GM23338 (cell line): Measurements from ENCODE around the gene GPR152. TPM values are rescaled to one million over a fixed set of nuclear protein-coding genes. Genes with fewer than 3 reads are reported as not detected.

Experiments
- ATAC-seq: fragments of 200-7000 bp; cut with Tn5 transposase; 3 replicates; pipeline ENCODE4 v1.9.1; 2020
- DNase-seq: peaks from one replicate; pipeline ENCODE4 v3.0.0-alpha.2; 2015; ENCODE audit warnings: low spot score
- H2AFZ ChIP-seq: fragments of 200-600 bp; sonication (generic); 2 replicates; pipeline ENCODE4 v1.8.0; 2016; ENCODE audit warnings: antibody characterized with exemption, mild to moderate bottlenecking, moderate library complexity
- H3F3A ChIP-seq: fragments of 200-600 bp; sonication (generic); replicated peaks from 2 replicates; pipeline ENCODE4 v1.8.0; 2017; ENCODE audit warnings: antibody characterized with exemption, mixed run types, low read depth
- H3K27ac ChIP-seq: fragments of 200-600 bp; sonication (generic); 2 replicates; pipeline ENCODE4 v1.6.1; 2016; ENCODE audit warnings: low read depth
- H3K27me3 ChIP-seq: fragments of 200-600 bp; sonication (generic); 2 replicates; pipeline ENCODE4 v1.8.0; 2016; ENCODE audit warnings: mild to moderate bottlenecking, mixed run types, moderate library complexity; ENCODE audit not compliant: insufficient read depth
- H3K36me3 ChIP-seq: fragments of 200-600 bp; sonication (generic); 2 replicates; pipeline ENCODE4 v1.8.0; 2016; ENCODE audit warnings: mild to moderate bottlenecking; ENCODE audit not compliant: insufficient read depth
- H3K4me1 ChIP-seq: fragments of 200-600 bp; sonication (generic); 2 replicates; pipeline ENCODE4 v1.8.0; 2016; ENCODE audit warnings: mild to moderate bottlenecking, moderate library complexity; ENCODE audit not compliant: insufficient read depth
- H3K4me2 ChIP-seq: fragments of 200-600 bp; sonication (generic); 2 replicates; pipeline ENCODE4 v1.7.1; 2017; ENCODE audit warnings: mixed run types
- H3K4me3 ChIP-seq: fragments of 200-600 bp; sonication (generic); 2 replicates; pipeline ENCODE4 v1.6.1; 2016; ENCODE audit warnings: mixed run types
- H3K79me2 ChIP-seq: fragments of 200-600 bp; sonication (generic); replicated peaks from 2 replicates; pipeline ENCODE4 v1.8.0; 2017; ENCODE audit warnings: mild to moderate bottlenecking; ENCODE audit not compliant: insufficient read depth
- H3K9me2 ChIP-seq: fragments of 200-600 bp; sonication (generic); 2 replicates; pipeline ENCODE4 v1.8.0; 2017; ENCODE audit not compliant: insufficient read depth
- H4K20me1 ChIP-seq: fragments of 200-600 bp; sonication (generic); replicated peaks from 2 replicates; pipeline ENCODE4 v1.8.0; 2017; ENCODE audit warnings: mild to moderate bottlenecking; ENCODE audit not compliant: insufficient read depth
- H3K27ac Mint-ChIP-seq: 2 replicates; pipeline ENCODE4 v1.8.0; 2020; ENCODE audit warnings: inconsistent platforms, mild to moderate bottlenecking, moderate library complexity, mixed read lengths
- H3K27me3 Mint-ChIP-seq: 3 replicates; pipeline ENCODE4 v1.8.0; 2022; ENCODE audit warnings: low read depth, mild to moderate bottlenecking, moderate library complexity, mixed read lengths, inconsistent platforms; ENCODE audit not compliant: insufficient read depth, poor library complexity
- H3K36me3 Mint-ChIP-seq: 3 replicates; pipeline ENCODE4 v1.8.0; 2021; ENCODE audit warnings: low read depth, mild to moderate bottlenecking, inconsistent platforms, moderate library complexity, mixed read lengths
- H3K4me1 Mint-ChIP-seq: 3 replicates; pipeline ENCODE4 v1.8.0; 2020; ENCODE audit warnings: mild to moderate bottlenecking, inconsistent platforms, mixed read lengths
- H3K4me3 Mint-ChIP-seq: 3 replicates; pipeline ENCODE4 v1.8.0; 2021; ENCODE audit warnings: moderate library complexity, mild to moderate bottlenecking, inconsistent platforms, mixed read lengths
- H3K9me3 Mint-ChIP-seq: 3 replicates; pipeline ENCODE4 v1.8.0; 2020; ENCODE audit warnings: moderate library complexity, mild to moderate bottlenecking, inconsistent platforms, mixed read lengths
- CREB1 ChIP-seq: fragments of 250-450 bp; sonication (Bioruptor Pico); IDR thresholded peaks from 2 replicates; pipeline ENCODE4 v1.5.0; 2020; ENCODE audit warnings: low read depth, mild to moderate bottlenecking, moderate library complexity
- CTCF ChIP-seq, 2 experiments: fragments of 200-600 bp in 1 of 2; sonication (generic) in 1 of 2; conservative IDR thresholded peaks; 2 replicates each; pipeline versions ENCODE4 v1.5.1 to v1.6.1; 2016 to 2017; ENCODE audit warnings: antibody characterized with exemption in 2 of 2, low read depth in 2 of 2, mild to moderate bottlenecking in 2 of 2, moderate library complexity in 1 of 2
- ETS1 ChIP-seq: IDR thresholded peaks from 2 replicates; pipeline ENCODE4 v1.6.1; 2016; ENCODE audit warnings: antibody characterized with exemption
- EZH2 ChIP-seq: fragments of 200-600 bp; sonication (generic); IDR thresholded peaks from one replicate; pipeline ENCODE4 v1.8.0; 2017; ENCODE audit warnings: antibody characterized with exemption, mild to moderate bottlenecking, low read depth; ENCODE audit not compliant: unreplicated experiment
- EZH2phosphoT487 ChIP-seq: fragments of 200-600 bp; sonication (generic); IDR thresholded peaks from one replicate; pipeline ENCODE4 v1.8.1; 2018; ENCODE audit warnings: antibody characterized with exemption; ENCODE audit not compliant: unreplicated experiment
- JUNB ChIP-seq: IDR thresholded peaks from one replicate; pipeline ENCODE4 v1.6.1; 2016; ENCODE audit warnings: antibody characterized with exemption; ENCODE audit not compliant: unreplicated experiment
- NANOG ChIP-seq: IDR thresholded peaks from 2 replicates; pipeline ENCODE4 v1.6.1; 2016; ENCODE audit warnings: antibody characterized with exemption, borderline replicate concordance
- POLR2AphosphoS5 ChIP-seq: IDR thresholded peaks from 2 replicates; pipeline ENCODE4 v1.6.1; 2016; ENCODE audit warnings: antibody characterized with exemption, low read depth
- REST ChIP-seq: IDR thresholded peaks from one replicate; pipeline ENCODE4 v1.6.1; 2018; ENCODE audit warnings: antibody characterized with exemption; ENCODE audit not compliant: unreplicated experiment
- STAT1 ChIP-seq: IDR thresholded peaks from one replicate; pipeline ENCODE4 v1.6.1; 2016; ENCODE audit warnings: antibody characterized with exemption; ENCODE audit not compliant: unreplicated experiment
- ZNF114 ChIP-seq: fragments of 250-450 bp; sonication (Bioruptor Pico); IDR thresholded peaks from 2 replicates; pipeline ENCODE4 v1.5.0; 2020; ENCODE audit warnings: mild to moderate bottlenecking, moderate library complexity
- ZNF331 ChIP-seq: fragments of 250-450 bp; sonication (Bioruptor Pico); IDR thresholded peaks from 2 replicates; pipeline ENCODE4 v1.5.0; 2020; ENCODE audit warnings: low read depth, mild to moderate bottlenecking, moderate library complexity
- polyA plus RNA-seq: library from polyadenylated mRNA; unstranded; fragments of >200 nt; fragmentation: Nextera tagmentation; extraction: Ambion mirVana; gene quantifications from 2 replicates; pipeline ENCODE4 v1.2.1, GENCODE V29; 2016
- total RNA-seq: library from RNA; depleted of rRNA; stranded (reverse); fragments of >200 nt; shearing (Covaris generic); gene quantifications from 2 replicates; pipeline ENCODE4 v1.2.3, GENCODE V29; 2014

The GPR152 gene
- total and polyA plus RNA-seq, 2 experiments from 2014 or later: not detected

GRCh38 chr11:67466962-67467771, 14.6 kb upstream of the GPR152 start:
- Histone ChIP-seq H2AFZ (no peak overlapping the region), H3K9me2 (no peaks in the 10 kb centered on the region), H3K4me1 (peaks cover 13% of the 10 kb centered on the region; the same call in 1 of the 2 replicates), H3K79me2 (peaks cover 9% of the 10 kb centered on the region; the same call in 1 of the 2 replicates), H4K20me1 (no peaks in the 10 kb centered on the region), H3K4me3 (no peak overlapping the region), H3K27me3 (no peaks in the 10 kb centered on the region), H3K4me2 (no peak overlapping the region), H3F3A (no peaks in the 10 kb centered on the region), H3K27ac (no peak overlapping the region), H3K36me3 (no peaks in the 10 kb centered on the region)
- TF ChIP-seq EZH2: no peak
- 0 out of 2 replicates have a peak, but pooled peaks have one; percentile 15 for TF ChIP-seq POLR2AphosphoS5
- TF ChIP-seq CREB1 (CRISPR knock-in tag): no peak
- no peak for TF ChIP-seq STAT1
- TF ChIP-seq CTCF (conservative IDR thresholded peaks at IDR 0.05; ENCODE audit: low read depth in 2 of 2): no peak
- no peak for TF ChIP-seq ETS1
- peak overlapping the region; percentile 65 for H3K27ac Mint-ChIP-seq
- no peaks in the 10 kb centered on the region; the same call in 2 of the 3 replicates for H3K36me3 Mint-ChIP-seq
- DNase-seq: no peak
- ATAC-seq: no peak
- no peaks in the 10 kb centered on the region for H3K9me3 Mint-ChIP-seq
- H3K4me3 Mint-ChIP-seq: peak overlapping the region; percentile 88
- peaks cover 15% of the 10 kb centered on the region for H3K4me1 Mint-ChIP-seq
- H3K27me3 Mint-ChIP-seq: peaks cover 20% of the 10 kb centered on the region

DNA sequence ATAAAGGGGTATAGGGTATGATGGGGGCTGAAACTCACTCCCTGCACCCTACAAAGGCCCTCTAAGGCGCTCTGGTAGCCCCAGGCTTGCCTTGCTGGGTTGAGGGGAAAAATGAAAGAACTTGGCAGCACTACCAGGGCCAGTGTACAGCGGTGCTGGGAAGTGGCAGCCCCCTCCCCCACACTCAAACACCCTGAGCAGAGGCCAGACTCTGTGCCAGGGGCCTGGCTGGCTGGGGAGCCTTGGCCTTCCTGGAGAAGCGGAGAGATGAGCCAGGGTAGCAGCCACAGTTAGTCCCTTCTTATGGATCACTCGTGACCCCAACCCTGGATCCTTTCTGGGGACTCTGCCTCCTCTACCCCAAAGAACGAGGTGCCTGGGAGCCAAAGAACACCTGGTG, 13.8 kb upstream of the GPR152 start:
- H3K9me3 Mint-ChIP-seq: no peaks in the 10 kb centered on the region
- Histone ChIP-seq H3K4me3 (no peak overlapping the region), H3F3A (no peaks in the 10 kb centered on the region), H3K4me2 (no peak overlapping the region), H3K79me2 (peaks cover 9% of the 10 kb centered on the region; the same call in 1 of the 2 replicates), H3K4me1 (peaks cover 13% of the 10 kb centered on the region; the same call in 1 of the 2 replicates), H3K36me3 (no peaks in the 10 kb centered on the region), H3K9me2 (no peaks in the 10 kb centered on the region), H3K27me3 (no peaks in the 10 kb centered on the region), H2AFZ (no peak overlapping the region), H4K20me1 (no peaks in the 10 kb centered on the region), H3K27ac (no peak overlapping the region)
- peaks cover 15% of the 10 kb centered on the region for H3K4me1 Mint-ChIP-seq
- no peaks in the 10 kb centered on the region; the same call in 2 of the 3 replicates for H3K36me3 Mint-ChIP-seq
- no peak overlapping the region for H3K27ac Mint-ChIP-seq
- DNase-seq (no peak), ATAC-seq (no peak)
- no peak overlapping the region for H3K4me3 Mint-ChIP-seq
- peaks cover 20% of the 10 kb centered on the region for H3K27me3 Mint-ChIP-seq
- TF ChIP-seq EZH2phosphoT487 (no peak), ZNF331 (CRISPR knock-in tag) (no peak), JUNB (no peak), STAT1 (no peak), ETS1 (no peak), ZNF114 (CRISPR knock-in tag) (no peak), POLR2AphosphoS5 (no peak), NANOG (no peak), REST (no peak), CREB1 (CRISPR knock-in tag) (no peak)
